HCT116 (cell line): ENCODE data around the gene NHLRC4. TPM values are rescaled to one million over a fixed set of nuclear protein-coding genes. Genes with fewer than 3 reads are reported as not detected.
A peak's percentile ranks its signal among the peaks of the same experiment; 100 is the strongest.

Experiments used
- ATAC-seq: fragments of 200-7000 bp; cut with Tn5 transposase; 2 replicates; pipeline ENCODE4 v1.9.1; 2020; ENCODE audit warnings: mild to moderate bottlenecking, moderate library complexity
- BruUV-seq: library from RNA; stranded (reverse); fragments of 400-500 nt; replicated peaks from 2 replicates; lab custom pipeline; 2021; lab: Mats Ljungman, UMichigan
- CTCF ChIA-PET: fragments of 300-600 bp; sonication (Branson Sonifier 250); formaldehyde crosslinking; loops from one replicate; lab custom pipeline; 2021; ENCODE audit warnings: antibody characterized with exemption; lab: Charles Lee
- POLR2A ChIA-PET: fragments of 300-600, 350-600 bp; sonication (Branson Sonifier 250); formaldehyde crosslinking; loops from one replicate; lab custom pipeline; 2021; ENCODE audit warnings: antibody characterized with exemption; lab: Charles Lee
- RAD21 ChIA-PET, 2 experiments: fragments of 300-600 bp; sonication (Branson Sonifier 250); formaldehyde crosslinking; loops; one replicate each; lab custom pipeline; 2023; ENCODE audit warnings: low total read pairs in 2 of 2; ENCODE audit not compliant: uncharacterized antibody in 2 of 2, unreplicated experiment in 2 of 2, low non-redundant PET in 1 of 2; lab: Charles Lee
- DNase-seq: peaks from one replicate; pipeline ENCODE4 v3.0.0-alpha.2; 2010; ENCODE audit warnings: low read depth, low spot score
- H2AFZ ChIP-seq: fragments of 200-600 bp; shearing (Covaris generic), sonication (generic); 2 replicates; pipeline ENCODE4 v1.6.1; 2017; ENCODE audit warnings: low read depth, mixed run types, mixed read lengths, antibody characterized with exemption, low read length; ENCODE audit not compliant: poor library complexity, severe bottlenecking
- H3K27ac ChIP-seq: 2 replicates; pipeline ENCODE4 v1.5.1; 2012; ENCODE audit warnings: low read depth, low read length
- H3K27me3 ChIP-seq: fragments of 200-600 bp; sonication (generic); 2 replicates; pipeline ENCODE4 v1.6.1; 2016; ENCODE audit warnings: mixed run types, low read length, mixed read lengths; ENCODE audit not compliant: insufficient read depth
- H3K36me3 ChIP-seq, 2 experiments: fragments of 200-500 bp in 1 of 2; fragments of 200-600 bp in 1 of 2; sonication (Bioruptor generic) in 1 of 2; sonication (generic) in 1 of 2; 2 replicates each; pipeline versions ENCODE4 v1.5.1 to v1.6.1; 2014 to 2016; ENCODE audit warnings: low read length in 2 of 2, inconsistent platforms in 1 of 2, mixed read lengths in 1 of 2, mixed run types in 1 of 2; ENCODE audit not compliant: insufficient read depth in 2 of 2, control insufficient read depth in 1 of 2
- H3K4me1 ChIP-seq, 2 experiments: fragments of 200-600 bp in 1 of 2; sonication (generic) in 1 of 2; 2 replicates each; pipeline versions ENCODE4 v1.5.1 to v1.6.1; 2012 to 2017; ENCODE audit warnings: low read length in 2 of 2, inconsistent platforms in 1 of 2, mild to moderate bottlenecking in 1 of 2, mixed read lengths in 1 of 2, mixed run types in 1 of 2, moderate library complexity in 1 of 2; ENCODE audit not compliant: insufficient read depth in 2 of 2, control insufficient read depth in 1 of 2
- H3K4me2 ChIP-seq: fragments of 200-600 bp; sonication (generic); 2 replicates; pipeline ENCODE4 v1.6.1; 2017; ENCODE audit warnings: mixed run types, low read length, mixed read lengths
- H3K4me3 ChIP-seq, 2 experiments: fragments of 200-600 bp in 1 of 2; sonication (generic) in 1 of 2; replicated peaks in 1 of 2; 2 replicates each; pipeline ENCODE4 v1.5.1; 2011 to 2016; ENCODE audit warnings: low read length in 2 of 2, control low read depth in 1 of 2, low read depth in 1 of 2, mild to moderate bottlenecking in 1 of 2, mixed read lengths in 1 of 2, mixed run types in 1 of 2
- H3K79me2 ChIP-seq: fragments of 200-600 bp; sonication (generic); 2 replicates; pipeline ENCODE4 v1.6.1; 2017; ENCODE audit warnings: mild to moderate bottlenecking, mixed run types, low read length, moderate library complexity, mixed read lengths; ENCODE audit not compliant: insufficient read depth
- H3K9ac ChIP-seq: fragments of 200-600 bp; sonication (generic); 2 replicates; pipeline ENCODE4 v1.6.1; 2016; ENCODE audit warnings: low read length, mixed read lengths
- H3K9me2 ChIP-seq: fragments of 200-600 bp; sonication (generic), shearing (Covaris generic); 2 replicates; pipeline ENCODE4 v1.6.1; 2017; ENCODE audit warnings: mixed run types, mild to moderate bottlenecking, moderate library complexity; ENCODE audit not compliant: insufficient read depth
- H3K9me3 ChIP-seq, 2 experiments: fragments of 200-500 bp in 1 of 2; fragments of 200-600 bp in 1 of 2; sonication (Bioruptor generic) in 1 of 2; sonication (generic) in 1 of 2; 2 replicates each; pipeline ENCODE4 v1.6.1; 2014 to 2017; ENCODE audit warnings: low read length in 2 of 2, mixed read lengths in 2 of 2, inconsistent platforms in 1 of 2, low read depth in 1 of 2, mild to moderate bottlenecking in 1 of 2, mixed run types in 1 of 2, moderate library complexity in 1 of 2; ENCODE audit not compliant: control insufficient read depth in 1 of 2, insufficient read depth in 1 of 2
- H4K20me1 ChIP-seq: fragments of 200-600 bp; sonication (generic), shearing (Covaris generic); 2 replicates; pipeline ENCODE4 v1.6.1; 2017; ENCODE audit warnings: mixed run types, mild to moderate bottlenecking, moderate library complexity; ENCODE audit not compliant: insufficient read depth
- SP1 ChIP-seq: IDR thresholded peaks from 2 replicates; pipeline ENCODE4 v1.6.1; 2012; ENCODE audit warnings: low read depth
- TCF7L2 ChIP-seq: IDR thresholded peaks from 2 replicates; pipeline ENCODE4 v1.7.0; 2011; ENCODE audit warnings: borderline replicate concordance, inconsistent platforms; ENCODE audit not compliant: insufficient read depth, insufficient read length; ENCODE audit errors: extremely low read depth
- ZFX ChIP-seq: fragments of 450-650 bp; IDR thresholded peaks from 2 replicates; pipeline ENCODE4 v1.6.1; 2017
- intact Hi-C: fragments of 100-400 bp; cut with micrococcal nuclease; formaldehyde crosslinking; loops from 2 replicates; pipeline ENCODE4 v1.10.0; 2022
- total RNA-seq: library from RNA; stranded (reverse); gene quantifications from one replicate; pipeline ENCODE4 v1.2.1, GENCODE V29; 2021; ENCODE audit not compliant: unreplicated experiment
- TF ChIP-seq, protein P1 (sequence below), 3 experiments: fragments of 200-600 bp in 1 of 3; sonication (generic) in 1 of 3; IDR thresholded peaks in 2 of 3; conservative IDR thresholded peaks in 1 of 3; 2 replicates each; pipeline ENCODE4 v1.5.1; 2012 to 2017; ENCODE audit warnings: low read depth in 2 of 3, low read length in 2 of 3, antibody characterized with exemption in 1 of 3, borderline replicate concordance in 1 of 3, control low read depth in 1 of 3, mild to moderate bottlenecking in 1 of 3, mixed read lengths in 1 of 3, mixed run types in 1 of 3, moderate library complexity in 1 of 3; ENCODE audit not compliant: insufficient read depth in 1 of 3
- TF ChIP-seq, protein P2 (sequence below): IDR thresholded peaks from 2 replicates; pipeline ENCODE4 v1.6.1; 2011; ENCODE audit warnings: mild to moderate bottlenecking, low read length, moderate library complexity; ENCODE audit not compliant: insufficient replicate concordance; ENCODE audit errors: extremely low read depth

Gene NHLRC4
- total RNA-seq, 1 experiment from 2014 or later, result 0.22 TPM

DNA sequence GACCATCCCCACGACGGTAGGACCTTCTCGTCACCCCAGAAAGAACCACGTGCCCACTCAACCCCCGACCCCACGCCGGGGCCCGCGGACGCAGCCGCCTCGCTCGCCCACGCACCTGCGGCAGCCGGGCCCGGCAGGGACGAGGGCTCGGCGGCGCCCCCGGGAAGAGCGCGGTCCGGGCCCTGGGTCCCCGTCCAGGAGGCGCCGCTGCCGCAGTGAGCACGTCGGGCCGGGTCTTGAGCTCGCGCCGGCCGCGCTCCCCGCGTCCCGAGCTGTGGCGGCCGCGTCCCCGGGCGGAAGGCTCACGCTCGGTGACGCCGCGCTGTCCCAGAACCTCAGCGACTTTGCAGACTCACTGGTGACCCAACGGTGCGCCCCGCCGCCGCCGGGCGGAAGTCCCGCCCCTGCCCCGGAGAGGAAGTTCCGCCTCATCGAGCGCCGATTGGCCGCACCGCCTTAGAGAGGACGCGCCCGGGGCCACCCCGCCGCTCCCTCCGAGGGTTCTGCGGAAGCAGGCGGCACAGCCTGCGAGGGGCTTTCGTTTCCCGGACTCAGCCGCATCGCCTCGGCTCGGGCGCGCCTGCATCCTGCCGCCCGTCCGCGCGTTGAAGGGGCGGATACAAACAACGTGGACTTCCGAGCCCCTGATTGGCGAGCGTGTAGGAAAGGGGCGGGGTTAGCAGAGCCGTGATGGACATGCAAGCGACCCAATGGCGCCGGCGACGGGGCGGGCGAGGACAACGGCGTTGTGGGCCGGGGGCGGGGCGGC lies 22.3 kb downstream of the NHLRC4 start (continued):
- TF ChIP-seq, protein P1, sequence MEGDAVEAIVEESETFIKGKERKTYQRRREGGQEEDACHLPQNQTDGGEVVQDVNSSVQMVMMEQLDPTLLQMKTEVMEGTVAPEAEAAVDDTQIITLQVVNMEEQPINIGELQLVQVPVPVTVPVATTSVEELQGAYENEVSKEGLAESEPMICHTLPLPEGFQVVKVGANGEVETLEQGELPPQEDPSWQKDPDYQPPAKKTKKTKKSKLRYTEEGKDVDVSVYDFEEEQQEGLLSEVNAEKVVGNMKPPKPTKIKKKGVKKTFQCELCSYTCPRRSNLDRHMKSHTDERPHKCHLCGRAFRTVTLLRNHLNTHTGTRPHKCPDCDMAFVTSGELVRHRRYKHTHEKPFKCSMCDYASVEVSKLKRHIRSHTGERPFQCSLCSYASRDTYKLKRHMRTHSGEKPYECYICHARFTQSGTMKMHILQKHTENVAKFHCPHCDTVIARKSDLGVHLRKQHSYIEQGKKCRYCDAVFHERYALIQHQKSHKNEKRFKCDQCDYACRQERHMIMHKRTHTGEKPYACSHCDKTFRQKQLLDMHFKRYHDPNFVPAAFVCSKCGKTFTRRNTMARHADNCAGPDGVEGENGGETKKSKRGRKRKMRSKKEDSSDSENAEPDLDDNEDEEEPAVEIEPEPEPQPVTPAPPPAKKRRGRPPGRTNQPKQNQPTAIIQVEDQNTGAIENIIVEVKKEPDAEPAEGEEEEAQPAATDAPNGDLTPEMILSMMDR (IDR thresholded peaks at IDR 0.05 in 2 of 3, conservative IDR thresholded peaks at IDR 0.05 in 1 of 3; ENCODE audit: borderline replicate concordance in 1 of 3, insufficient read depth in 1 of 3, low read depth in 2 of 3, low read length in 2 of 3), result no peak
- TF ChIP-seq, protein P2, sequence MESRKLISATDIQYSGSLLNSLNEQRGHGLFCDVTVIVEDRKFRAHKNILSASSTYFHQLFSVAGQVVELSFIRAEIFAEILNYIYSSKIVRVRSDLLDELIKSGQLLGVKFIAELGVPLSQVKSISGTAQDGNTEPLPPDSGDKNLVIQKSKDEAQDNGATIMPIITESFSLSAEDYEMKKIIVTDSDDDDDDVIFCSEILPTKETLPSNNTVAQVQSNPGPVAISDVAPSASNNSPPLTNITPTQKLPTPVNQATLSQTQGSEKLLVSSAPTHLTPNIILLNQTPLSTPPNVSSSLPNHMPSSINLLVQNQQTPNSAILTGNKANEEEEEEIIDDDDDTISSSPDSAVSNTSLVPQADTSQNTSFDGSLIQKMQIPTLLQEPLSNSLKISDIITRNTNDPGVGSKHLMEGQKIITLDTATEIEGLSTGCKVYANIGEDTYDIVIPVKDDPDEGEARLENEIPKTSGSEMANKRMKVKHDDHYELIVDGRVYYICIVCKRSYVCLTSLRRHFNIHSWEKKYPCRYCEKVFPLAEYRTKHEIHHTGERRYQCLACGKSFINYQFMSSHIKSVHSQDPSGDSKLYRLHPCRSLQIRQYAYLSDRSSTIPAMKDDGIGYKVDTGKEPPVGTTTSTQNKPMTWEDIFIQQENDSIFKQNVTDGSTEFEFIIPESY, result no peak
- TF ChIP-seq ZFX, result peak; percentile 48; the same call in 1 of the 2 replicates

DNA sequence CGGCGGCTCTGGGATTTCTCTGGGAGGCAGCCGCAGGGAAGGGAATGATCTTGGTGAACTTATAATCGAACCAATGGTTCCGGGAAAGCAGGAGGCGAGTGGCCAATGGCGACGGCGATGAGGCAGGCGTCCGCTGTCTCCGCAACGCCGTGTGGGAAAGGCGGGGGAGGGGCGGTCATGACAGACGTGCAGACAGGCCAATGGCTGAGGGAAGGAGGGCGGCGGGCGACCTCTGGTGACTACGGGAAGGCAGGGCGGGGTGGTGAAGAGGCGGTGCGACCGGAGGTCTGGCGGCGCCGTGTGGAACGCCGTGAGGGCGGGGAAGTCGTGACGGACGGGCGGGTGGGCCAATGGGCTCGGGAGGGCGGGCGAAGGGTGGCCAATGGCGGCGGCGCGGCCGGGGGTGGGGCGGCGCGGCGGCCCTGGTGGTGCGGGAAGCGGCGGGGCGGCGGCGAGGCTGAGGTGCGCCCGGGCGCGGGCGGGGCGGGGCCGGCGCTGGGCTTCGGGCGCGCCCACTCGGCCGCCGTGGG lies 22.9 kb downstream of the NHLRC4 start, which contains the start of gene RAB40C:
RAB40C (plus strand) TSS at position 409 of the 530 bp plus-strand sequence. CDS start 226 bp downstream, outside the sequence.
- Histone ChIP-seq H2AFZ (no peak within 1 kb of the TSS), H4K20me1 (no peaks in the 10 kb centered on the region), H3K27ac (peak within 1 kb of the TSS; percentile 99), H3K4me3 (peak within 1 kb of the TSS; percentile 66 to 69), H3K4me2 (peak within 1 kb of the TSS; percentile 77), H3K27me3 (no peaks in the 10 kb centered on the region), H3K9me2 (no peaks in the 10 kb centered on the region), H3K4me1 (peaks cover 31 to 47% of the 10 kb centered on the region in 2 experiments), H3K79me2 (peaks cover 33% of the 10 kb centered on the region; the same call in 1 of the 2 replicates)
- ChIA-PET RAD21 (no interaction called here), POLR2A (no interaction called here), CTCF (no interaction called here)
- BruUV-seq, result no TSS peak
- intact Hi-C loops, result loop anchor here (5.0 kb wide), 1 partner anchor 38 kb away; no protein-coding TSS in a partner anchor
- peak; percentile 85 for DNase-seq
- TF ChIP-seq TCF7L2, result no peak
- peak; percentile 87 for TF ChIP-seq SP1
- TF ChIP-seq, all 23 proteins: peak for 1
- Histone ChIP-seq H3K36me3 (no peaks in the 10 kb centered on the region), H3K9ac (peak within 1 kb of the TSS; percentile 90), H3K9me3 (no peaks in the 10 kb centered on the region)
- ATAC-seq, result peak; percentile 80
